ENCODE measurements around the gene LYST.
"Not testable (repeated sequence)": the region's sequence is repeated elsewhere in the genome, so short reads cannot be mapped to it uniquely, and the experiment has no call there.

The LYST gene

GRCh38 chr1:235649368-235650163 is 217.1 kb downstream of the LYST start, which contains the start of gene GNG4:
GNG4 (minus strand) TSS chr1:235649784; CDS start chr1:235583838, 65,946 bp downstream.
- H3K4me3 ChIP-seq (ENCODE audit: low read length) = peak within 1 kb of the TSS; percentile 53
- no peak for DNase-seq (ENCODE audit: low read depth, low spot score)

GRCh38 chr1:235648954-235649367 is 217.7 kb downstream of the LYST start:
- H3K4me3 ChIP-seq (ENCODE audit: low read length) = peak overlapping the region; percentile 53
- DNase-seq (ENCODE audit: low read depth, low spot score) = peak; percentile 49

GRCh38 chr1:235648407-235648907 is 218.2 kb downstream of the LYST start:
- peak overlapping the region; percentile 53 for H3K4me3 ChIP-seq (ENCODE audit: low read length)
- DNase-seq (ENCODE audit: low read depth, low spot score) = no peak

- not testable (repeated sequence) for H3K4me3 ChIP-seq (ENCODE audit: low read length); DNase-seq (ENCODE audit: low read depth, low spot score)
Measured at GRCh38 chr1:235647537-235647936, 219.2 kb downstream of the LYST start.

- DNase-seq (ENCODE audit: low read depth, low spot score) = no peak
- H3K4me3 ChIP-seq (ENCODE audit: low read length) = no peak overlapping the region
Measured at GRCh38 chr1:235646463-235646862, 220.2 kb downstream of the LYST start.

GRCh38 chr1:235644693-235645305 is 221.9 kb downstream of the LYST start:
- no peak for DNase-seq (ENCODE audit: low read depth, low spot score)
- no peak overlapping the region for H3K4me3 ChIP-seq (ENCODE audit: low read length)

- no peak overlapping the region for H3K4me3 ChIP-seq (ENCODE audit: low read length)
- no peak for DNase-seq (ENCODE audit: low read depth, low spot score)
Measured at GRCh38 chr1:235643837-235644692, 222.6 kb downstream of the LYST start.

- DNase-seq (ENCODE audit: low read depth, low spot score) = no peak
- H3K4me3 ChIP-seq (ENCODE audit: low read length) = no peak overlapping the region
Measured at GRCh38 chr1:235642943-235643371, 223.7 kb downstream of the LYST start.

GRCh38 chr1:235642011-235642942 is 224.4 kb downstream of the LYST start:
- peak; percentile 73 for DNase-seq (ENCODE audit: low read depth, low spot score)
- peak overlapping the region; percentile 43 for H3K4me3 ChIP-seq (ENCODE audit: low read length)

- no peak for DNase-seq (ENCODE audit: low read depth, low spot score)
- no peak overlapping the region for H3K4me3 ChIP-seq (ENCODE audit: low read length)
Measured at GRCh38 chr1:235640580-235640979, 226.1 kb downstream of the LYST start.

GRCh38 chr1:235639226-235640205 is 227.2 kb downstream of the LYST start:
- no peak overlapping the region for H3K4me3 ChIP-seq (ENCODE audit: low read length)
- no peak for DNase-seq (ENCODE audit: low read depth, low spot score)

- DNase-seq (ENCODE audit: low read depth, low spot score); H3K4me3 ChIP-seq (ENCODE audit: low read length): not testable (repeated sequence)
Measured at GRCh38 chr1:235638612-235639011, 228.1 kb downstream of the LYST start.

- no peak overlapping the region for H3K4me3 ChIP-seq (ENCODE audit: low read length)
- DNase-seq (ENCODE audit: low read depth, low spot score) = no peak
Measured at GRCh38 chr1:235637756-235638534, 228.8 kb downstream of the LYST start.

- H3K4me3 ChIP-seq (ENCODE audit: low read length) = no peak overlapping the region
- DNase-seq (ENCODE audit: low read depth, low spot score) = no peak
Measured at GRCh38 chr1:235635938-235636662, 230.6 kb downstream of the LYST start.

GRCh38 chr1:235632506-235633401 is 234.0 kb downstream of the LYST start:
- H3K4me3 ChIP-seq (ENCODE audit: low read length) = no peak overlapping the region
- DNase-seq (ENCODE audit: low read depth, low spot score) = no peak

Data from Jurkat, Clone E6-1 (cell line).